T follicular helper cell (primary cell): ENCODE data around the gene ZFP28.

Experiments used
- DNase-seq: peaks from one replicate; pipeline ENCODE4 v3.0.0-alpha.2; 2020; ENCODE audit warnings: low read depth

The ZFP28 gene

DNA sequence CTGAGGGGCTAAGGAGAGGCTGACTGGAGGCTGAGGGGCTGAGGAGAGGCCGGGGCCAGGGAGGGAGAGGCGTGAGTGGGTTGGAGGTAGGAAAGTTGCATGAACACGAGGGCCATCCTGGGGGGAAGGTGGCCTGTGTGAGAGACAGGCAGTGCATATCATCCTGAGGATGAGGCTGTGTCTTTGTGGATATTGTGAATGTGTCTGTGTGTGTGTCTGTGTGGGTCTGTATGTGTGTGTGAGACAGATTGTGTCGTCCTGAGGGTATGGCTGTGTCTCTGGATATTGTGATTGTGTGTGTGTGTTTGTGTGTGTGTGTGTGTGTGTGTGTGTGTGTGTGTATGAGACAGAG, 56.8 kb downstream of the ZFP28 start:
- no peak for DNase-seq

DNA sequence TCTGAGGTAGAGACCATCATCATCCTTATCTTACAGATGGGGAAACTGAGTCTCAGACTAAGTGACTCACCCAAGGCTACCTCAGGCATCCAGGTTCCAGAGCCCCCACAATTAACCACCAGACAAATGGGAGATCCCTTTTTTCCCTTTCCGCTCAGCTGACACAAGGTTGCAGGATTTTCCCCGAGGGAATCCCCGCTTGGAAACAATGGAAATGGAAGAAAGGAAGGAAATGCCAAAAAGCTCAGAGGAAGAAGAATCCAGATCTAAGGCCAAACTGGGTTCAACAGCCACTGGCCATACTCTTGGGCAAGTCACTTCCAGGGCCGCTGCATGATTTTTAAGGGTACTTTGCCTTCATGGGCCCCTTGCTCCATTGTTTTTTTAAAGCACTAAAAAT, 57.9 kb downstream of the ZFP28 start:
- DNase-seq, result no peak

DNA sequence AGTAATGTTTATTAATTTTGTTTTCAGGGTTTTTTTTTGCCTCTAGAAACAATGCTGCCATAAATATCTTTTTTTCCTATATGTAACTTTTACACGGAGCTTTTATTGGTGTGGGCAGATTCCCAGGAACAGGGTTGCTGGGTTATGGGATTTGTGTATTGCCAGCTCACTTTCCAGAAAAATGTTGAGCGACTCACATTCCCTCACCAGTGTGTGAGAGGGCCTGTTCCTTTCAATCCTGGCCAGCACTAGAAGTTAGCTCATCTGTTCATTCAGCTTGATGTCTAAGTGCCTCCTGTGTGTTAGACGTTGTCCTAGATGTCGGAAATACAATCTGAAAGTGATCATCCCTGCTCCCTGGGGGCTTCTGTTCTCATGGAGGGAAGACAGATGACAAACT, 58.9 kb downstream of the ZFP28 start:
- no peak for DNase-seq

DNA sequence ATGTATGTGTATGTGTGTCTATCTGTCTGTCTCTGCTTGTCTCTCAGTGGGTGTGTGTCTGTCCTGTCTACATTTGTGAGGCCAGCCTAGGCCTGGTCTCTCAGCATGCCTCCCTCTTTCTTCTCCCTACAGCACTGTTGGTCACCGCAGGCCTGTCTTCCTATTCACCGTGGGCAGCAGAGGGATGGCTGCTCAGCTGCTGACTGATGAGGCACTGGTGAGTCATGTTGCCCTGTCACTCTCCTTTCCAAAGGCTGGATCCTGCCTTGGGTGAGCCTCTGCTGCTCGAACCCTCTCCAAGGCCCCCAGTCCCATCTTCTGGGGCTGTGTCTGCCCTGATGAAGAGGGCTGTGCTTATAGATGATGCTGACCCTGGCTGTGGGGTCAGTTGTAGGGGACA, 62.6 kb downstream of the ZFP28 start:
- DNase-seq, result no peak

DNA sequence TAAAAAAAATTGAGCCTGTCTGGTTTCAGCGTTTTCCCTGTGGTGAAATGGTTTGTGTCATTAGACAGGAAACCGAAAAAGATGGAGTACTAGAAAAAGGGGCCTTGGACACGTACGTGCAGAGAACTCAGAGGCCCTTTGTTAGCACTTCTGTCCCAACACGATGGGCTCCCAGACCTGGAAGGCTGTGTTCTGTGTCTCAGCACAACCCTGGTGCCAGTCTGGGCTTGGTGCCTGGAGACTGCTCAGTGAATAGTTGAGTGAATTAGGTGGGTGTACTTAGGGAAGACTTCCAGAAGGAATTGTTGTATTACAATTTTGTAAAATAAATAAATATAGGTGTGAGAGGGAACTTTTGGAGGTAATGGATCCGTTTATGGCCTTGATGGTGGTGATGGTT, 65.1 kb downstream of the ZFP28 start:
- no peak for DNase-seq
